Activated CD8-positive, alpha-beta memory T cell treated with anti-CD3 and anti-CD28 coated beads for 24 hours (primary cell): ENCODE results near the gene RRM2.
A peak's percentile ranks its signal among the peaks of the same experiment; 100 is the strongest.
"Not testable (repeated sequence)": the region's sequence is repeated elsewhere in the genome, so short reads cannot be mapped to it uniquely, and the experiment has no call there.

Experiments used
- DNase-seq: peaks from one replicate; pipeline ENCODE4 v3.0.0-alpha.2; 2020

Gene RRM2

GRCh38 chr2:10091889-10092244, 30.7 kb upstream of the RRM2 start:
- not testable (repeated sequence) for DNase-seq

DNA sequence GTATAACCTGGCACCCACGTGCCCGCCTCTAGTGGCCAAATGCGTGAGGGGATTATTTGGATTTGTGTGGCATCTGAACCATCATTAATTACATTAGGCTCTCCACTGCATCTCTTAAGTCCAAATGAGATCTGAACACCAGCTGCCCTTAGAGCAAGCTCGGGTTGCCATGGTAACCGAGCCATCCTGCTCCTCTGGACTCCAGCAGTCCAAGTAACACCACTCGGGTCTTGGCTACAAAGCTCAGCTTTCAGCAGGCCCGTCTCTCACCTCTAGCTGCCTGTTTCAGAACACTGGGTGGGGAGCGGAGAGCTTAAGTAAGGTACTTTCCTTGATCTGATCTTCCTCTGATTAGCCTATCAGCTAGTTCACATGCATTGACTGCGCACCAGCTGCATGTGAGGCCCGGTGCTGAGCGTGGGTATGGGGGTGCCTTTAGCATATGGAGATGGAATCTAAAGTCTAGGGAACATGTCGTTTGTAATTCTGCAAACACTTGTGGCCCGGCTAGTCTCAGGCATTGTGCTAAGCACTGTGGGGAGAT, 28.2 kb upstream of the RRM2 start:
- no peak for DNase-seq

DNA sequence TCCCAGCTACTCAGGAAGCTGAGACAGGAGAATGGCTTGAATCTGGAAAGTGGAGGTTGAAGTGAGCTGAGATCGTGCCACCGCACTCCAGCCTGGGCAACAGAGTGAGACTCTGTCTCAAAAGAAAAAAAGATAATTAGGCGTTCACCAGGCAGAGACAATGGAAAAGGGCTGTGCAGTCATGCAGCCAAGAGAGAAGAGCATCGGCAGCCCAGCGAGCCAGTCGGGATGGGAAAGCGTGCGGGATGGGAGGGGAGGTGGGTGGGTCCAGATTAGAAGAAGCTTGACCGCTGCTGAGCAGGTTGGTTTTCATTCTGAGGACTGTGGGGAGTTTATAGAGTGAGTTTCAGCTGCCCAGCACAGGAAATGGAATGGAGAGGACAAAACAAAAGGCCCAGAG, 27.4 kb upstream of the RRM2 start:
- DNase-seq: no peak

- DNase-seq: no peak
Observed at GRCh38 chr2:10096641-10097040, 25.9 kb upstream of the RRM2 start.

DNA sequence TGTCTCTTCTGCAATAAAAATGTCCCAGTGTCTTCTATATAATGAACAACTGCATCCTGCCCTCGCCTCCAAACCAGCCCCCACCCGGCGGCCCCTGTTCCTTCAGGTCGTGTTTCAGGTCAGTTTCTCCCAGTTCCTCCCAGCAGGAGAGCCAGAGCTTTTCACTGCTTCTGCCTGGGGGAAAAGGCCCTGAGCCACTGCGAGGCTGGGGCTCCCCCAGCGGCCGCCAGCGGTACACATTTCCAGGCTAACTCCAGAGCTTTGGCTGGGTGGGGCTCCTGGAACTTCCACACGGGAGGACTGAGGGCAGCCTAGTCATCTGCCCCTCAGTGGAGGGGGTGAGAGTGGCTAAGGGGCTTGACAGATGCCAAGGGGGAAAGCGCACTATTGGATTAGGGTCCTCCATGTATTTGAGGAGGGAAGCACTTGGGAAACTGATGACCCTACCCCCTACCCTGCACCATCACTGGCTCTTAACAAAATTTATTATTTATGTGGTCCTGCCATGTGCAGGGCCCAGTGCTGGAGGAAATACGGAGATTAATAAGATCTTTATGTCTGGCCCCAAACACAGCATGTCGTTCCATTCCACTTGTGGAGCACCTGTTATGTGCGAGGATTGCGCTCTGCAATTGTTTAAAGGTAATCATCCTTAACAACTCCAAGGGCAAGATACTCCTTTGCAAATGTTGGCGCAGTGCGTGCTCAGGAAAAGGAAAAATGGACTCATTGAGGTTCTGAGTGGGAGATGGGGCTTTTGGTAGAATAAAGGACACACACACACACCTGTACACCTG, 25.0 kb upstream of the RRM2 start:
- no peak for DNase-seq

GRCh38 chr2:10101491-10101890, 21.0 kb upstream of the RRM2 start:
- DNase-seq: no peak

- DNase-seq: no peak
Observed at GRCh38 chr2:10103179-10103578, 19.4 kb upstream of the RRM2 start.

GRCh38 chr2:10104906-10105305, 17.6 kb upstream of the RRM2 start:
- DNase-seq: not testable (repeated sequence)

- DNase-seq: no peak
Observed at GRCh38 chr2:10109311-10109710, 13.2 kb upstream of the RRM2 start.

DNA sequence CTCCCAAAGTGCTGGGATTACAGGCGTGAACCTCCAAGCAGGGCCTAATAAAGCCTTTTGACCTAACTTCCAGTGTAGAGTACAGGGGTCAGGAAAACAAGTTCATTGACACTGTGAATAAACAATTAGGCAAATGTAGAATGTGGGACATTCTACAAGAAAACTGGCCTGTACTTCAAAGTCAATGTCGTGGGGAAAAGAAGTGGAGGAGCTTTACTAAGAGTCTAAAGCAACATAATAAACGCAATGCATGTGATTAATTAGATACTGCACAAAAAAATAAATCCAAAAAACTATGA, 3.6 kb upstream of the RRM2 start:
- DNase-seq: no peak

GRCh38 chr2:10119601-10120157, 2.9 kb upstream of the RRM2 start:
- DNase-seq: no peak

- peak; percentile 96 for DNase-seq
Observed at GRCh38 chr2:10120158-10120876, 2.2 kb upstream of the RRM2 start.

- DNase-seq: no peak
Observed at GRCh38 chr2:10120877-10121574, 1.5 kb upstream of the RRM2 start.

DNA sequence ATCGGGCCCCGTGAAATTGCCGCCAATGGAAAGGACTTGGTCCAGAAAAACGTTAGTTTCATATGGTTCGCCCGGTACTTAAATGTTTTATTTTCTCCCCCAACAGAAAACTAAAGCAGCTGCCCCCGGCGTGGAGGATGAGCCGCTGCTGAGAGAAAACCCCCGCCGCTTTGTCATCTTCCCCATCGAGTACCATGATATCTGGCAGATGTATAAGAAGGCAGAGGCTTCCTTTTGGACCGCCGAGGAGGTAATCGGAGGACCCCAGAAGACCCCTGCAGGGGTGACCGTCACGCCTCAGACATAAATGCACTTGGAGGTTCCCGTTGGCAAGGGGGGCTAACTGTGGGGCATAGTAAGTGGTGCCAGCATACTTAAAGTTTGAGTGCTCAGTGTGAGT, 742 bp downstream of the RRM2 start:
- no peak for DNase-seq

DNA sequence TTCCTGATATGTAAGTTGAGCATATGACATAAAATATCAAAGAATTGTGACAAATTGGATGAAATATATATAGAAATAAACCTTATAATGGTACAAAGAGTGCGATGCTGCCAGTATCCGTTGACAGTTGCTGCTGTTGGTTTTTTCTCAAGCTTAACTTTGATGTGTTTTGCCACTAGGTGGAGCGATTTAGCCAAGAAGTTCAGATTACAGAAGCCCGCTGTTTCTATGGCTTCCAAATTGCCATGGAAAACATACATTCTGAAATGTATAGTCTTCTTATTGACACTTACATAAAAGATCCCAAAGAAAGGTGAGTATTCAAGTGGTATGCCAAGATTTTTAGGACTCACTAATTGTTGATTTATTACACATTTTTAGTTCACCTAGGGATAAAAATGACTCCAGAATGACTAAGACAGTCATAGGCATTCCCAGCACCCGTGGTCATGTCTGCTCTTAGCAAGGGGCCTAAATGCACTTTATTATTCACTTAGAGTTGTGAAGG, 2.1 kb downstream of the RRM2 start:
- no peak for DNase-seq

GRCh38 chr2:10125842-10126631, 3.5 kb downstream of the RRM2 start:
- DNase-seq: no peak

DNA sequence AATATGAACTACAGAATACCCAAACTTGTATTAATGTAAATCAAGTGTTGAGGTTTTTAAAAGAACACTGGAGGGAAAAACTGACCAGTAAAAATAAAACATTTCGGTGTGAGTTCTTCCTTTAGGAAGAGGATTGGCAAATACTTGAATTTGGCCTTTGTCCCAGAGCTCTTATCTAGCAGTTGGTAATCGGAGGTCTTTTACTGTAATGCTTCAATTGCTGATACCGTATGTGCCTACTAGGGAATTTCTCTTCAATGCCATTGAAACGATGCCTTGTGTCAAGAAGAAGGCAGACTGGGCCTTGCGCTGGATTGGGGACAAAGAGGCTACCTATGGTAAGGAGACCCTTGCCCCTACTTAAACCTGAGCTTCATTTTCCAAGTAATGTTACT, 4.1 kb downstream of the RRM2 start:
- DNase-seq: no peak

- no peak for DNase-seq
Observed at GRCh38 chr2:10128420-10128819, 5.9 kb downstream of the RRM2 start.

GRCh38 chr2:10129490-10129889, 7.0 kb downstream of the RRM2 start:
- DNase-seq: no peak

DNA sequence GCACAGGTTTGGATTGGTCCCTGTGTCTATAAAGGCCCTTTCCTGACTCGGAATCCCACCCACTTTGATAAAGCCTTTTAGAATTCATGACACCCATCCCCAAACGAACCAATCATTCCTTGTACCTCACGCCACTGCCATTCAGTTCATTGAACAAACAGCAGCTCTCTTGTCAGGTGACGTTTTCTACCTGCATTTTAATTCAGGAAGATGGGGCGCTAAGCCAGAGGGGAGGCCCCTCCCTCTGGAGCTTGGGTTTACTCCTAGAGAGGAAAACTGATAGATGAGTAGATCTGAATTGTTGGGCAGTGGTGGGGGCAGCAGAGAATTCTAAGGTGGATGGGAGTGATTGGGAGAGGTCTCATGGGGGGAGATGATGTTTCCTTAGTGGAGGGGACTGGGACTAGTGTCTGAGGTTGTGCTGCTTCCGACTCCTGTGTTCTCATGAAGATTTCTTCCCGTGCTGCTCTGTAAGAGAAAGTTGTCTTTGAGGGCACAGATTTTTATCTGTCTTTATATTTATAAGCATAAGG, 9.6 kb downstream of the RRM2 start:
- DNase-seq: no peak

GRCh38 chr2:10132596-10132995, 10.1 kb downstream of the RRM2 start:
- DNase-seq: no peak

DNA sequence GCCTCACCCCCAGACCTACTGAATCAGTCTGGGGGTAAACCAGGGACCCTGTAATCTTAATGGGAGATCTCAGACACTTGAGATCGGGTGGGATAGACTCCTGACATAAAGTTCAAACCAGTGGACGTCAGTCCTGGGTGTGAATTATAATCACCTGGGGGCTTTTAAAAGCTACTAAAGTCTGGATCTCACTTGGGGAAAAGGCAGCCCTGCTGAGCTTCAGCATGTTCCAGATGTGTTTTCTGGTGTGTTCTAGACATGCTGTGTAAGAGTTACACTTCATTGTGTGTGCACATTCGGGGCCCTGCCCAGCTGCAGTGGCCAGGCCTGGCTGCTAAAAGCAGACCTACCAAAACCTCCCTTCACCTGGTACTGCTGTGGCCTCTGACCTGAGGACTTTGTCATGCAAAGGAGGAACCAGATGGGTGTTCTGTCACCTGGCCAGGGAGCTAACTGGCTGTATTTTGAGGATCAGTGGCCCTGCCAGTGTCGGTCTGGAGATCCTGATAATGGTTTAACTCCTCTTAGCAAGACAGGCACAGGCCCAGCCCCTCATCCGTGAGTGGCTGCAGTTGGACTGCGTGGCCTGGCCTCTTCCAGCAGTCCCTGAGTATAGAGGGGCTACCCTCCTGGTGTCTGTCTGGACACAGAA, 10.6 kb downstream of the RRM2 start:
- no peak for DNase-seq
